ENCODE data around the gene GGT7. TPM values are rescaled to one million over a fixed set of nuclear protein-coding genes. Genes with fewer than 3 reads are reported as not detected.
"Not testable (repeated sequence)": the region's sequence is repeated elsewhere in the genome, so short reads cannot be mapped to it uniquely, and the experiment has no call there.

Gene GGT7
- total and polyA plus RNA-seq, 9 of the 15 experiments (the other 6 are each of a cell fraction or from before 2014, with no cell fraction given) = 0.04 to 18.3 (median 5.9) TPM

- no peak for TF ChIP-seq JUND (IDR thresholded peaks at IDR 0.05; ENCODE audit: borderline replicate concordance, low read depth, low read length)
- peak; percentile 24; the same call in 1 of the 3 replicates for TF ChIP-seq JUND (tag; IDR thresholded peaks at IDR 0.05; ENCODE audit: borderline replicate concordance, low read depth, low read length)
- 0 out of 2 replicates have a peak, but pooled peaks have one; percentile 23 for TF ChIP-seq TAL1 (IDR thresholded peaks at IDR 0.05)
- TF ChIP-seq ZBTB2 (IDR thresholded peaks at IDR 0.05) = no peak
- TF ChIP-seq NKRF (IDR thresholded peaks at IDR 0.05; ENCODE audit: borderline replicate concordance) = 0 out of 2 replicates have a peak, but pooled peaks have one; percentile 43
These were observed 31.6 kb upstream of the GGT7 start (continued) for GRCh38 chr20:34904202-34904621.

GRCh38 chr20:34898731-34899130, 26.1 kb upstream of the GGT7 start:
- Histone ChIP-seq H3K36me3 (ENCODE audit: control insufficient read depth, insufficient read depth, low read length) (peaks cover 35% of the 10 kb centered on the region), H3K79me2 (ENCODE audit: control insufficient read depth, insufficient read depth, low read length) (peaks cover 14% of the 10 kb centered on the region; the same call in 2 of the 3 replicates), H3K4me1 (replicated peaks in 1 of 2; ENCODE audit: control insufficient read depth in 2 of 2, insufficient read depth in 2 of 2, low read length in 2 of 2) (peaks cover 10 to 11% of the 10 kb centered on the region in 2 experiments; a peak in 3 of 5 replicates)
- FAIRE-seq; H3K9me1 ChIP-seq (ENCODE audit: control insufficient read depth, insufficient read depth, low read length); H3K27ac ChIP-seq (ENCODE audit: extremely low read depth, low read depth, low read length); BruUV-seq (replicated peaks); H4K20me1 ChIP-seq (replicated peaks; ENCODE audit: control insufficient read depth, insufficient read depth, low read length); CTCF ChIA-PET (ENCODE audit: low intra/inter-chr PET ratio); H3K27me3 ChIP-seq (ENCODE audit: control insufficient read depth in 2 of 2, insufficient read depth in 2 of 2, low read length in 2 of 2); DNase-seq (ENCODE audit: extremely low read depth in 1 of 4, low spot score in 3 of 4); in situ Hi-C loops (cut with MboI); H2AFZ ChIP-seq (ENCODE audit: low read depth, low read length); H3K9me3 ChIP-seq (replicated peaks; ENCODE audit: control insufficient read depth, insufficient read depth, low read depth, low read length); intact Hi-C loops (cut with micrococcal nuclease); ATAC-seq; H3K9ac ChIP-seq (ENCODE audit: insufficient read depth in 1 of 2, low read depth in 2 of 2, low read length in 2 of 2); H3K4me3 ChIP-seq; H3K4me2 ChIP-seq (ENCODE audit: insufficient read depth, low read length): not testable (repeated sequence)
- POLR2A ChIA-PET = interaction anchor here (1.3 kb wide), 1 partner anchor 10 kb away, joined by 6 read pairs; no protein-coding TSS in a partner anchor
- 90% methylated on average over 7 of the region's 26 CpGs for WGBS (ENCODE audit: insufficient coverage, low coverage, missing lambda C conversion rate)
